Spleen (tissue), 7 donors: ENCODE data around the gene POLDIP3.

Experiments used
- POLR2A ChIP-seq, 3 donors: fragments of 450-650 bp; IDR thresholded peaks; one replicate each; pipeline ENCODE4 v1.5.1; 2017; ENCODE audit warnings: antibody characterized with exemption in 3 of 3, mild to moderate bottlenecking in 1 of 3
- POLR2AphosphoS5 ChIP-seq, 3 donors: sonication (generic); formaldehyde crosslinking; IDR thresholded peaks; one replicate each; pipeline ENCODE4 v1.5.1; 2017; ENCODE audit warnings: antibody characterized with exemption in 3 of 3
- TF ChIP-seq, protein P1 (sequence below), 11 experiments: fragments of 200-600 bp in 7 of 11; fragments of 450-650 bp in 4 of 11; sonication (generic) in 4 of 11; IDR thresholded peaks in 8 of 11; conservative IDR thresholded peaks in 3 of 11; 1 replicate in 7 of 11; 2 replicates in 4 of 11; pipeline versions ENCODE4 v1.4.0 to v1.8.0; 2016 to 2021; ENCODE audit warnings: antibody characterized with exemption in 11 of 11, inconsistent platforms in 4 of 11, mild to moderate bottlenecking in 1 of 11
- donor health status: DM: no; HTN: no; CAD: no; lungs with moderate emphysema.
- donor health status: DM: no; HTN: no; CAD: no.
- donor health status: DM: no; HTN: no; CAD: no.

DNA sequence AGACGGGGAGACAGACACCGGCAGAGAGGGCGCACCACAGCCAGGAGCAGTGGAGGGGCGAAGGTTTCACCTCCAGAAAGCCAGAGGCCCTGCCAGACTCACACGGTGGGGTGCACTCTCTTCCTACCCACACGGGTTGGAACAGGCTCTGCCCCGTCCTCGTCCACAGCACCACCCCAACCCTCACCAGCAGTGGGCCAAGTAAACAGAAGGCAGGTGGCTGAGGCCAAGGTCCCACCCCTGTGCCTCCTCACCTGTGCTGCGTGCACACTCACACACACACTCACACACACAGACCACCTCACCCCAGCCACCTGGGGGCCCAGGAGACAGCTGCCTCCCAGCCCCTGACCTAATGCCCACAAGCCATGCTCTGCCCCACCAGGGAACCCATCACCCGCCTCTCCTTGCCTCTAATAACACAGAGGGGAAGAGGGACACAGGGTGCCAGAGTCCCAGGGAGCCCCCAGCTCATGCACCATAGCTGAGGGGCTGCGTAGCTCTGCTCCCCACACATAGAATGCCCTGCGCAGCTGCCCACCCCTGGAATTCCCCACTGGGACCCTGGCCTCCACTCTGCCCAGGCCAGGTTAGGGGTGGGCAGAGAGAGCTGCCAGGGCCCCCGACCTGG is 31.4 kb upstream of the POLDIP3 start:
- TF ChIP-seq POLR2AphosphoS5 (IDR thresholded peaks at IDR 0.05) (no peak), POLR2A (IDR thresholded peaks at IDR 0.05) (no peak)
- TF ChIP-seq, protein P1, sequence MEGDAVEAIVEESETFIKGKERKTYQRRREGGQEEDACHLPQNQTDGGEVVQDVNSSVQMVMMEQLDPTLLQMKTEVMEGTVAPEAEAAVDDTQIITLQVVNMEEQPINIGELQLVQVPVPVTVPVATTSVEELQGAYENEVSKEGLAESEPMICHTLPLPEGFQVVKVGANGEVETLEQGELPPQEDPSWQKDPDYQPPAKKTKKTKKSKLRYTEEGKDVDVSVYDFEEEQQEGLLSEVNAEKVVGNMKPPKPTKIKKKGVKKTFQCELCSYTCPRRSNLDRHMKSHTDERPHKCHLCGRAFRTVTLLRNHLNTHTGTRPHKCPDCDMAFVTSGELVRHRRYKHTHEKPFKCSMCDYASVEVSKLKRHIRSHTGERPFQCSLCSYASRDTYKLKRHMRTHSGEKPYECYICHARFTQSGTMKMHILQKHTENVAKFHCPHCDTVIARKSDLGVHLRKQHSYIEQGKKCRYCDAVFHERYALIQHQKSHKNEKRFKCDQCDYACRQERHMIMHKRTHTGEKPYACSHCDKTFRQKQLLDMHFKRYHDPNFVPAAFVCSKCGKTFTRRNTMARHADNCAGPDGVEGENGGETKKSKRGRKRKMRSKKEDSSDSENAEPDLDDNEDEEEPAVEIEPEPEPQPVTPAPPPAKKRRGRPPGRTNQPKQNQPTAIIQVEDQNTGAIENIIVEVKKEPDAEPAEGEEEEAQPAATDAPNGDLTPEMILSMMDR (IDR thresholded peaks at IDR 0.05 in 8 of 11, conservative IDR thresholded peaks at IDR 0.05 in 3 of 11), result no peak
